H1 (cell line): ENCODE measurements around the gene PPM1M. TPM values are rescaled to one million over a fixed set of nuclear protein-coding genes. Genes with fewer than 3 reads are reported as not detected.

Experiments used
- GABPA ChIP-seq: IDR thresholded peaks from 2 replicates; pipeline ENCODE4 v1.6.1; 2011; ENCODE audit warnings: mild to moderate bottlenecking, low read length, moderate library complexity, borderline replicate concordance; ENCODE audit not compliant: insufficient read depth
- SIRT6 ChIP-seq: IDR thresholded peaks from one replicate; pipeline ENCODE4 v1.7.1; 2012; ENCODE audit warnings: low read length, inconsistent platforms
- polyA plus RNA-seq, 7 experiments: library from polyadenylated mRNA; depleted of rRNA in 3 of 7; stranded (reverse) in 5 of 7; unstranded in 2 of 7; fragments of >200 nt in 5 of 7; fragments of 200-250 nt in 2 of 7; gene quantifications; 1 replicate in 5 of 7; 2 replicates in 1 of 7; 4 replicates in 1 of 7; pipeline versions ENCODE4 v1.2.1 to v1.2.3, GENCODE V29; 2011 to 2013; ENCODE audit warnings: missing spikeins in 2 of 7, mixed read lengths in 2 of 7
- total RNA-seq: library from RNA; stranded (reverse); fragmentation: NEBNext Ultra II Directional; extraction: Animal tissue kit (Norgen Biotek cat#: 25700); gene quantifications from 2 replicates; pipeline ENCODE4 v1.2.1, GENCODE V29; 2021

Gene PPM1M
- total and polyA plus RNA-seq, 2 of the 8 experiments (the other 6 are each of a cell fraction or from before 2014, with no cell fraction given): 5.2 to 6.3 TPM

GRCh38 chr3:52243791-52244628 is 1.5 kb upstream of the PPM1M start (continued):
- no peak for TF ChIP-seq SIRT6
- no peak for TF ChIP-seq GABPA
